Large intestine (tissue), 3 donors: ENCODE results near the gene DNM3. TPM values are rescaled to one million over a fixed set of nuclear protein-coding genes. Genes with fewer than 3 reads are reported as not detected.

Experiments used
- DNase-seq, 2 donors: peaks; one replicate each; pipeline versions ENCODE4 v3.0.0 to v3.0.0-alpha.2; 2013
- H3K27ac ChIP-seq: one replicate; pipeline ENCODE4 v1.5.1; 2013; ENCODE audit warnings: low read length
- H3K27me3 ChIP-seq: 2 replicates; pipeline ENCODE4 v1.6.1; 2013; ENCODE audit warnings: low read length; ENCODE audit not compliant: control insufficient read depth, insufficient read depth
- H3K36me3 ChIP-seq: 2 replicates; pipeline ENCODE4 v1.6.1; 2013; ENCODE audit warnings: low read length; ENCODE audit not compliant: control insufficient read depth, insufficient read depth
- H3K4me1 ChIP-seq: one replicate; pipeline ENCODE4 v1.6.1; 2013; ENCODE audit warnings: low read length; ENCODE audit not compliant: control insufficient read depth, insufficient read depth
- H3K4me3 ChIP-seq: one replicate; pipeline ENCODE4 v1.5.1; 2013; ENCODE audit warnings: low read length
- H3K9me3 ChIP-seq: one replicate; pipeline ENCODE4 v1.6.1; 2013; ENCODE audit warnings: mild to moderate bottlenecking, low read depth, low read length, moderate library complexity; ENCODE audit not compliant: control insufficient read depth
- WGBS: methylation state at CpG from one replicate; pipeline ENCODE4 v1.1.5; 2013; ENCODE audit warnings: low lambda C conversion rate; ENCODE audit not compliant: insufficient coverage; 5-methylcytosine and 5-hydroxymethylcytosine counted together
- polyA plus RNA-seq: library from polyadenylated mRNA; unstranded; fragments of 120-200 nt; gene quantifications from one replicate; pipeline ENCODE4 v1.2.1, GENCODE V29; 2013

The DNM3 gene
- polyA plus RNA-seq, 1 donor, result 2.2 TPM

DNA sequence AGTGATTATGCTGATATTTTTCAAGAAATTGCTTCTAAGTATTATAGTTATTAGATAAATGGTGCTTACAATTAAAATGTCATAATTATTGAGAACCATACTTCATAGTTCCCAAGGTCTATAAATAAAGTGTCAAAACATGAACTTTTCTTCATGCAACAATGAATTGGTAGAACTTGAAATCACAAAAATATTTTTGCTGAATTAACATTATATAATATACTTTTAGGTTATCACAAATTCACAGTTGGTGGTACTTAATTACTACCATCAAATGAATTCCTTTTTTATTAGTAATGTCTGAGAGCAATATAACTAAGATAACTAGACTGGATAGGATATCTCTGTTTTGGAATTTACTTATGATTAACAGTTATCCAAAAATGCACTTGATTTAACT is 4.7 kb downstream of the DNM3 start:
- H3K4me1 ChIP-seq, result peaks cover 7% of the 10 kb centered on the region
- DNase-seq, result no peak
- no peak overlapping the region for H3K4me3 ChIP-seq
- no peak overlapping the region for H3K27ac ChIP-seq
- peaks cover 28% of the 10 kb centered on the region for H3K27me3 ChIP-seq
- no peaks in the 10 kb centered on the region for H3K36me3 ChIP-seq
- peaks cover 5% of the 10 kb centered on the region for H3K9me3 ChIP-seq

GRCh38 chr1:171849245-171849898 is 8.1 kb downstream of the DNM3 start:
- no peak overlapping the region for H3K27ac ChIP-seq
- 58% methylated on average over 3 of the region's 5 CpGs for WGBS

DNA sequence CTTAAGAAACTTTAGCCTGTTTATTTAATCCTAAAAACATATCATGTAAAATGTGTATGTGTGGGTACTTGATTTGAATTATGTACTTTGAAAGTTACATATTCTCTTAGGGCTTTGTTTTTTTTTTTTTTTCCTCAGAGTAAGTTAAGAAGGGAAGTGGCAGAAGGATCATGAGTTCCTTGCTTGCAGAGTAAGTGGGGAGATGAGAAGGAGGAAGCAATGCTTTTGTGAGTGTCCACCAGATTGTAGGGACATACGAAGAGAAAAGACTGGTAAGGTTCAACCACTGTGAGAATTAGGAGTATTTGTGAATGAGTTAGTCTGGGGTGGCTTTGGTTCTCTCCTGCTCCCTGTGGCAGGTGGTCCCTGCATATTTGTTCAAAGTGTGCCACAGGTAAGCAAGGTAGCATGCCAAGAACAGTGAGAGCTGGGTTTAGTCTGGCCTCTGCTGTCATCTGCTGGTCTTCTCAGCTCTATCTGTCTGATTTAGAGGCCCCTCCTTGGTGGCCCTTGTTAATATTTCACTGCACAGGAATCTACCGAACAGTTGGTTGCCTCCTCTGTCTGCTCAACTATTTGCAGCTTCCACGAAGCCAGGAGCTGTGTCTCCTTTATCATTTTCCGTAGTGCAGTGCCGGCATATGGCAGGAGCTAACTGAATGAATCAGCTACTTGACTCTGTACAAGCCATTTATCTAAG is 9.5 kb downstream of the DNM3 start:
- Histone ChIP-seq H3K27me3 (no peaks in the 10 kb centered on the region), H3K27ac (no peak overlapping the region), H3K4me3 (no peak overlapping the region), H3K9me3 (no peaks in the 10 kb centered on the region), H3K4me1 (no peaks in the 10 kb centered on the region), H3K36me3 (no peaks in the 10 kb centered on the region)
- no CpG with 5 or more reads among the region's 5 CpGs for WGBS
- DNase-seq, result peak; percentile 36 to 47

More at GRCh38 chr1:171849245-171849898, 8.1 kb downstream of the DNM3 start:
- Histone ChIP-seq H3K4me1 (no peaks in the 10 kb centered on the region), H3K4me3 (no peak overlapping the region), H3K36me3 (no peaks in the 10 kb centered on the region), H3K9me3 (no peaks in the 10 kb centered on the region), H3K27me3 (peaks cover 6% of the 10 kb centered on the region)
- DNase-seq, result no peak

DNA sequence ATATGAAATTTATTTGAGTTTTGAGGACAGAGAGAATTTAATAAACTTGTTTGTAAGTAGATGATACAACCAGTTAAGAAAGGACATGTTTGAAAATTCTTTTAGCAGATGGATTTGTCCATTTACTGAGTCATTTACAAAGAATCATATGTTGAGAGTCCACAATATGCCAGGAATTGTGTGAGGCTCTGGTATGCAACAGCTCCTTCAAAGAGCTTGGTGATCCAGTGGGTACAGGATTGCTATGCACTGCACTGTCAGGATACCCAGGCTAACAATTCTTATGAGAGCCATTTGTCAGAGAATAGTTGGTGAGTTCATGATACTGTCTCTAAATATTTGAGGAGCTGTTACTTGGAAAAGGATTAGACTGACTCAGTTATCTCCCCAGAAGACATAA is 11.0 kb downstream of the DNM3 start:
- DNase-seq, result no peak

GRCh38 chr1:171855381-171855780 is 14.1 kb downstream of the DNM3 start:
- Histone ChIP-seq H3K27ac (no peak overlapping the region), H3K36me3 (no peaks in the 10 kb centered on the region), H3K4me1 (no peaks in the 10 kb centered on the region), H3K9me3 (no peaks in the 10 kb centered on the region), H3K4me3 (no peak overlapping the region), H3K27me3 (no peaks in the 10 kb centered on the region)
- no peak for DNase-seq
- 89% methylated on average over 1 of the region's 1 CpG for WGBS

More for the DNA sequence above, 11.0 kb downstream of the DNM3 start:
- H3K27ac ChIP-seq, result no peak overlapping the region
- H3K27me3 ChIP-seq, result no peaks in the 10 kb centered on the region
- H3K9me3 ChIP-seq, result no peaks in the 10 kb centered on the region
- H3K4me3 ChIP-seq, result no peak overlapping the region
- H3K36me3 ChIP-seq, result no peaks in the 10 kb centered on the region
- no peaks in the 10 kb centered on the region for H3K4me1 ChIP-seq

DNA sequence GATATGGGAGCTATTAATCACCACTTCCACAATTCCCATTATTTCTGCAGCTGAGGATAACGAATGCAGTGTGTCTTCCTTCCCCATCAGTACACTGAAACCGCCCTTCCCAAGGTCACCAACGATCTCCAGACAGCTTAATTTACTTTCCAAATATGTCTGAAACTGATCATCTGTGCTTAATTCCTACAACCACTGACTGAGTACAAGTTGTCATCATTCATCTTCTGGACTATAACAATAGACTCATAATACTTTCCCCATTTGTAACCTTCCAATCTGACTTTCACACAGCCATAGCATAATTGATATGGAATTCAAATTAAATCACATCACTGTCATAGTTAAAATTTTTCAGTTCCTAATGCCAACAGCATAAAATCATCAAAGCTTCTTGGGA is 17.4 kb downstream of the DNM3 start:
- WGBS, result 63% methylated on average over 3 of the region's 3 CpGs
- Histone ChIP-seq H3K9me3 (no peaks in the 10 kb centered on the region), H3K36me3 (no peaks in the 10 kb centered on the region), H3K4me3 (no peak overlapping the region), H3K27me3 (no peaks in the 10 kb centered on the region), H3K4me1 (no peaks in the 10 kb centered on the region), H3K27ac (no peak overlapping the region)
- no peak for DNase-seq

DNA sequence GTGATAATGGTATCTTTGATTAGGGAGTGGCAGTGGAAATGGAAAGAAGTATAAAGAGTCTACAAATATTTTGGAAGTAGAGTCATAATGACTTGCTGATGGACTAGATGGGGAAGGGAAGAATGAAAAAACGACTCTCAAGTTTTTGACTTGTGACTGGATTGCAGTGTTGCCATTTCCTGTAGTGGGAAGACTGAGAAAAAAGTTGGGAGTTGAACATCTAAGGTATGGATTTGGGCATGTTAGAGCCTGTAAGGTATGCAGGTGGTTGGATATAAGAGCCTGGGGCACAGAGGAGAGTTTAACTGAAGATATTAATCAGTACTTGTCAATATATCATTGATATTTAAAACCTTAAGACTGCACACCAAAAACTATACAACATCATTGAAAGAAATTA is 19.4 kb downstream of the DNM3 start:
- Histone ChIP-seq H3K36me3 (no peaks in the 10 kb centered on the region), H3K4me3 (no peak overlapping the region), H3K9me3 (no peaks in the 10 kb centered on the region), H3K4me1 (no peaks in the 10 kb centered on the region), H3K27ac (no peak overlapping the region), H3K27me3 (peaks cover 2% of the 10 kb centered on the region)
- WGBS, result no CpG with 5 or more reads among the region's 1 CpG
- no peak for DNase-seq

GRCh38 chr1:171863531-171863930 is 22.2 kb downstream of the DNM3 start:
- DNase-seq, result no peak
- H3K9me3 ChIP-seq, result no peaks in the 10 kb centered on the region
- H3K27ac ChIP-seq, result no peak overlapping the region
- H3K4me3 ChIP-seq, result no peak overlapping the region
- H3K36me3 ChIP-seq, result no peaks in the 10 kb centered on the region
- 100% methylated on average over 1 of the region's 4 CpGs for WGBS
- no peaks in the 10 kb centered on the region for H3K4me1 ChIP-seq
- H3K27me3 ChIP-seq, result peaks cover 2% of the 10 kb centered on the region

DNA sequence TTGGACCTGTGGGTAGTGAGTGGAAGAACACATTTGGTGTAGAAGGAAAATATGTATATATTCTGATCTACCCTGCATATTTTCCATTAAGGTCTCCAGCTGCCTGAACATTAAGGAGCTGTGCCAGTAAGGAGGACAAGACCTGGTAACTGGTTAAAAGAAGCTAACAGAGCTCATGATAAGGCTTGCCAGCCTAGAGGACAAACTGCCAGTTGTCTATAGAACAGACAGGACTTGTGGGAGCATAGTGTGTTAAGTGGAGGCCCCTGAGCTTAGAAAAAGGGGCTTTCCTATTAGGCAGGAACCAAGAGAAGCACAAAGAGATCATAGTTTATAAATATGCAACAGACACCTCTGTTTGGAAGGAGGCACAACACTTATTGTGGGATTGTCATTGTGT is 23.0 kb downstream of the DNM3 start:
- Histone ChIP-seq H3K9me3 (no peaks in the 10 kb centered on the region), H3K27me3 (peaks cover 2% of the 10 kb centered on the region), H3K27ac (no peak overlapping the region), H3K4me3 (no peak overlapping the region), H3K4me1 (no peaks in the 10 kb centered on the region), H3K36me3 (no peaks in the 10 kb centered on the region)
- DNase-seq, result no peak

DNA sequence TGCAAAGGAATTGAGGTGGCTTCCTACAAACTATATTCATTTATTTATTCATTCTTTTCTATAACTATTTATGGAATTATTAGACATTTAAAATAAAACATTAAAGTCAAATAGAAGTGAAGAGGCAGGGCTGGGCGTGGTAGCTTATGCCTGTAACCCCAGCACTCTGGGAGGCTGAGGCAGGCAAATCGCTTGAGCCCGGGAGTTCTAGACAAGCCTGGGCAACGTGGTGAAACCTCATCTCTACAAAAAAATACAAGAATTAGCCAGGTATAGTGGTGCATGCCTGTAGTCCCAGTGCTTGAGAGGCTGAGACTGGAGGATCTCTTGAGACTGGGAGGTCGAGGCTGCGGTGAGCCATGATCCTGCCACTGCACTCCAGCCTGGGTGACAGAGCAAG is 23.8 kb downstream of the DNM3 start:
- WGBS, result no CpG with 5 or more reads among the region's 6 CpGs
- H3K9me3 ChIP-seq, result no peaks in the 10 kb centered on the region
- H3K36me3 ChIP-seq, result no peaks in the 10 kb centered on the region
- no peak overlapping the region for H3K27ac ChIP-seq
- DNase-seq, result no peak
- H3K4me3 ChIP-seq, result no peak overlapping the region
- peaks cover 2% of the 10 kb centered on the region for H3K27me3 ChIP-seq
- H3K4me1 ChIP-seq, result no peaks in the 10 kb centered on the region

GRCh38 chr1:171867236-171867635 is 25.9 kb downstream of the DNM3 start:
- 40% methylated on average over 1 of the region's 2 CpGs for WGBS
- H3K4me3 ChIP-seq, result no peak overlapping the region
- H3K27me3 ChIP-seq, result peaks cover 2% of the 10 kb centered on the region
- H3K27ac ChIP-seq, result no peak overlapping the region
- DNase-seq, result no peak
- no peaks in the 10 kb centered on the region for H3K9me3 ChIP-seq
- no peaks in the 10 kb centered on the region for H3K36me3 ChIP-seq
- no peaks in the 10 kb centered on the region for H3K4me1 ChIP-seq
